ENCODE results near the gene PRSS21. TPM values are rescaled to one million over a fixed set of nuclear protein-coding genes. Genes with fewer than 3 reads are reported as not detected.

The PRSS21 gene
- total RNA-seq, 1 experiment from 2014 or later = not detected

DNA sequence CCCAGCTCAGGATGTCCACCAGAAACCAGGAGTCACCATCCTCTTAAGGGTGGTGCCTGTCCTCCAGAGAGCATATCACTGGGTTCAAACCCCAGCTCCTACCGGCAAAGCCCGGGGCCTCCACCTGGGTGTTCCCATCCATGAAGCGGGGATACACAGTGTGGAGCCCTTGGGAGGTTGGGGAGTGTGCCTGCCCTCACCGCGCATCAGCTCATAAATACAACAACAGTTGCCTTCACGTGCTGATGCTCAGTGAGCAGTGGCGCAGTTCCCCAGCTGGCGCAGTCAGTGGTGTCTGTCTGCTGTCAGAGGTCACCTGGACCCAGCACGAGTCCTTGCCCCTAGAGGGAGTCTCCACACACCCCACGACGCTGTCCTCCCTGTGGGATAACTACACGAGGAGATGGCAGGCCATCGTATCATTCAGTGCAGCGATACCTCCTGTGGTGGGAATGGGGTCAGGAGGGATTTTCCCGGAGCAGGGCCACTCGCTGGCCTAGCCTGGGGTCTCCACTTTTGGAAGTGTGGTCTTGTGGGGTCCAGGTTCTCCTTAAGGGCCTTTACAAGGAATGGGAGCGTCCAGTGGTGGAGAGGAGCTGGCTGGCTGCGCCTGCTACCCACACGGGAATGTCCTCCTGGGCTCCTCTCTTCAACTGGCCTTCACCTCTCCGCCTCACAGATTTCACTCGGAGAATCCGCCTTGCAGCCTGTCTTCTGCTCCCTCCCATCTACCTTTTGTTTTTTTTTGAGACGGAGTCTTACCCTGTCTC lies 37.7 kb upstream of the PRSS21 start:
- no peak for DNase-seq (ENCODE audit: low spot score)
- in situ Hi-C loops (cut with HindIII; ENCODE audit: low sequenced_read_pairs) = no loop called here

GRCh38 chr16:2779978-2780898 lies 36.8 kb upstream of the PRSS21 start:
- in situ Hi-C loops (cut with HindIII; ENCODE audit: low sequenced_read_pairs) = no loop called here
- DNase-seq (ENCODE audit: low spot score) = no peak

- in situ Hi-C loops (cut with HindIII; ENCODE audit: low sequenced_read_pairs) = no loop called here
- DNase-seq (ENCODE audit: low spot score) = no peak
Observed at GRCh38 chr16:2782583-2783351, 34.3 kb upstream of the PRSS21 start.

- no peak for DNase-seq (ENCODE audit: low spot score)
- in situ Hi-C loops (cut with HindIII; ENCODE audit: low sequenced_read_pairs) = no loop called here
Observed at GRCh38 chr16:2783581-2784357, 33.3 kb upstream of the PRSS21 start.

DNA sequence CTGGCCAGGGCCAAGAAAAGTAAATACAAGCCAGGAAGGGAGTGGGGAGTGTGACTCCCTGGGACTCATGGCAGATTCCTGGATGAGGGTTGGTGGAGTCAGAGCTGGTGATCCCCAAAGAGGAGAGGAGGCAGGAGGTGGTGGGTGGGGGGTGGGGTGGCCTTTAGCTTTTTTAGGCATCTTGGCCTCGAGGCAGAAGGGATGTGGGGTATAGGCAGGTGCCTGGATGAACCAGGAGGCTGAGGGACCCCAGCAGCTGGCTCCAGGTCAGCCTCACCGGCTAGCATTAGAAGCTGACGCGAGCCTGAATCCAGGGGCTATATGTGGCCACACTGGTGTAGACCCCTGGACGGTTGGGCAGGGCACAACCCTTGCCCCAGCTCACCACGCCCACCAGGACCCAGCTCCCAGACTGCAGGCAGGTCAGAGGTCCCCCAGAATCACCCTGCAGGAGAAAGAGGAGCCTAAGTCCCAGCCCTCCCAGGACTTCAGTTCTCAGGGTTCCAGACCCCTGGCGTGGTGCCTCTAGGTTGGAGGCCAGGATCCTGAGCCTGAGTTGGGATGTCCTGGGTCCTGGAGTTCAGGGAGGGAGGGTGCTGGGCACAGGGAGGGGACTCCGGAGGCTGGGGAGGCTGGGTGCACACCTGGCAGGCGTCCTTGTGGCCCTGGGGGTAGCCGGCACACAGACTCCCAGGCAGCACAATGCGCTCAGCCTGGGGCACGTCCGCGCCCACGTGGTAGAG lies 32.5 kb upstream of the PRSS21 start:
- in situ Hi-C loops (cut with HindIII; ENCODE audit: low sequenced_read_pairs) = no loop called here
- DNase-seq (ENCODE audit: low spot score) = no peak

GRCh38 chr16:2785101-2785991 lies 31.7 kb upstream of the PRSS21 start:
- in situ Hi-C loops (cut with HindIII; ENCODE audit: low sequenced_read_pairs) = no loop called here
- DNase-seq (ENCODE audit: low spot score) = no peak

GRCh38 chr16:2786061-2786825 lies 30.8 kb upstream of the PRSS21 start:
- in situ Hi-C loops (cut with HindIII; ENCODE audit: low sequenced_read_pairs) = no loop called here
- no peak for DNase-seq (ENCODE audit: low spot score)

- no peak for DNase-seq (ENCODE audit: low spot score)
- in situ Hi-C loops (cut with HindIII; ENCODE audit: low sequenced_read_pairs) = no loop called here
Observed at GRCh38 chr16:2786826-2787151, 30.2 kb upstream of the PRSS21 start.

- DNase-seq (ENCODE audit: low spot score) = no peak
- in situ Hi-C loops (cut with HindIII; ENCODE audit: low sequenced_read_pairs) = no loop called here
Observed at GRCh38 chr16:2787406-2787805, 29.6 kb upstream of the PRSS21 start, which contains the start of gene PRSS33. Gene PRSS33, minus strand, starts transcription at chr16:2787560. Its CDS starts 1,013 bp downstream, at chr16:2786547.

- no peak for DNase-seq (ENCODE audit: low spot score)
- in situ Hi-C loops (cut with HindIII; ENCODE audit: low sequenced_read_pairs) = no loop called here
Observed at GRCh38 chr16:2787961-2788360, 29.1 kb upstream of the PRSS21 start.

- in situ Hi-C loops (cut with HindIII; ENCODE audit: low sequenced_read_pairs) = no loop called here
Observed at GRCh38 chr16:2790631-2791030, 26.4 kb upstream of the PRSS21 start.

DNA sequence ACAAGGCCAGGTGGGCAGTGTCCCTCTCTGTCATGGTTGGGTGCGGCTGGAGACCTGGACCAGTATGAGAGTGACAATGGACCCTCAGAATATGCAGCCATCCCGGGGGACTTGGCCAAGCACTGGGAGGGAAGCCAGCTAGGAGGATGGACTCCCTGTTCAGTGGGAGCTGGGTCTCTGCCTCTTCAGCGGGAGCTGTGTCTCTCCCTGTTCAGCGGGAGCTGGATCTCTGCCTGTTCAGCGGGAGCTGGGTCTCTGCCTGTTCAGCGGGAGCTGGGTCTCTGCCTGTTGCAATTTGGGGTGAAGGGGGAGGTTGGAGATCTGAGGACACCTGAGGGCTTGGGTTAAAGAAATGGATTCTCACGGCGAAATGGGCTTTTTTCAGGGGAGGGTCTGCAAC lies 25.9 kb upstream of the PRSS21 start:
- DNase-seq (ENCODE audit: low spot score) = no peak
- in situ Hi-C loops (cut with HindIII; ENCODE audit: low sequenced_read_pairs) = no loop called here

More at GRCh38 chr16:2790631-2791030, 26.4 kb upstream of the PRSS21 start:
- no peak for DNase-seq (ENCODE audit: low spot score)

DNA sequence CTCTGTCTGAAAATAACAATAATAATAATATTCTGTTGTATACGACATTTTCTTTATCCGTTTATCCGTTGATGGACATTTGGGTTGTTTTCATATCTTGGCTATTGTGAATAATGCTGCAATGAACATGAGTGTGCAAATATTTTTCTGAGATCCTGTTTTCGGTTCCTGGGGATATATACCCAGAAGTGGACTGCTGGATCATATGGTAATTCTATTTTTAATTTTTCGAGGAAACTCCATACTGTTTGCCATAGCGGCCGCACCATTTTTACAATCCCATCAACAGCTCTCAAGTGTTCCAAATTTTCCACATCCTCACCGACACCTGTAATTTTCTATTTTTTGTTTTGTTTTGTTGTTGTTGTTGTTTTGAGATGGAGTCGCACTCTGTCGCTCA lies 24.1 kb upstream of the PRSS21 start:
- in situ Hi-C loops (cut with HindIII; ENCODE audit: low sequenced_read_pairs) = no loop called here
- no peak for DNase-seq (ENCODE audit: low spot score)

- no peak for DNase-seq (ENCODE audit: low spot score)
- in situ Hi-C loops (cut with HindIII; ENCODE audit: low sequenced_read_pairs) = no loop called here
Observed at GRCh38 chr16:2795395-2796143, 21.5 kb upstream of the PRSS21 start.

DNA sequence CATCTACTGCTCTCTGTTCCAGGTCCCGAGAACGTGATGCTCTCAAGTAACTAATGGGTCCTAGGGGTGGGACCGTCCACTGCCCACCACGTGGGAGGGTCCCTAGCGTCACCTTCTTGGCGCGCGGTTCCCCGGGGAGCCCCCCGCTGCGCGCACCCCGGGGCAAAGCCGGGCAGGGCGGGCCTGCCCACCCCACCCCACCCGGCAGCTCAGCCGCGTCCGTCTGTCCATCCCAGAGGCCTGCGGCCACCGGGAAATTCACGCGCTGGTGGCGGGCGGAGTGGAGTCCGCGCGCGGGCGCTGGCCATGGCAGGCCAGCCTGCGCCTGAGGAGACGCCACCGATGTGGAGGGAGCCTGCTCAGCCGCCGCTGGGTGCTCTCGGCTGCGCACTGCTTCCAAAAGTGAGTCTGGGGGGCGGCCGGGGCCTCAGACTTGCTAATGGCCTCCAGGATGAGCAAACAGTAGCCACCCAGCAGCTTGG lies 18.3 kb upstream of the PRSS21 start:
- in situ Hi-C loops (cut with HindIII; ENCODE audit: low sequenced_read_pairs) = no loop called here
- no peak for DNase-seq (ENCODE audit: low spot score)
